Transverse colon (tissue), 3 donors: ENCODE measurements around the gene ARHGEF10L.

Experiments
- POLR2A ChIP-seq: fragments of 450-650 bp; IDR thresholded peaks from one replicate; pipeline ENCODE4 v1.6.1; 2016; ENCODE audit warnings: antibody characterized with exemption, mild to moderate bottlenecking, moderate library complexity
- TF ChIP-seq, protein P1 (sequence below), 5 experiments: fragments of 200-600 bp in 3 of 5; fragments of 450-650 bp in 2 of 5; sonication (generic) in 3 of 5; IDR thresholded peaks; 1 replicate in 2 of 5; 2 replicates in 3 of 5; pipeline ENCODE4 v1.5.1; 2016 to 2017; ENCODE audit warnings: antibody characterized with exemption in 5 of 5, inconsistent platforms in 3 of 5, mild to moderate bottlenecking in 2 of 5, moderate library complexity in 1 of 5

DNA sequence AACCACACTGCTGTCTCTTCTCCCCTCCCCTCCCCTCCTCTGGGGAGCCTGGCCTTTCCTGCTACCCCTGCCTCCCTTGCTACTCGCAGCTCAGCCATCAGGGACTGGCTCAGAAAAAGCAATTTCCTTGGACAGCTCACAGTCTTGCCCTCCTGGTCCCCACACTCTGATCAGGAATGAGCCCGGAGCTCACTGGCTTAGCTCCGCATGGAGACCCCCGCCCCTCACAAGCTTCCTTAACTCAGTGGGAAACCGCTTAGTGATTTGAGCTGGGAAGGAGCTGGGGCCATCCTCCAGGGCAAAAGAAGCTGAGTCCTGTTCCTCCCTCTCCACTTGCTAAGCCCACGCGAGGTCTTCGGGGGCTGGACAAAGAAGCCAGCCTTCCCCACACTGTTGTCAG, 145.3 kb downstream of the ARHGEF10L start:
- TF ChIP-seq, protein P1, sequence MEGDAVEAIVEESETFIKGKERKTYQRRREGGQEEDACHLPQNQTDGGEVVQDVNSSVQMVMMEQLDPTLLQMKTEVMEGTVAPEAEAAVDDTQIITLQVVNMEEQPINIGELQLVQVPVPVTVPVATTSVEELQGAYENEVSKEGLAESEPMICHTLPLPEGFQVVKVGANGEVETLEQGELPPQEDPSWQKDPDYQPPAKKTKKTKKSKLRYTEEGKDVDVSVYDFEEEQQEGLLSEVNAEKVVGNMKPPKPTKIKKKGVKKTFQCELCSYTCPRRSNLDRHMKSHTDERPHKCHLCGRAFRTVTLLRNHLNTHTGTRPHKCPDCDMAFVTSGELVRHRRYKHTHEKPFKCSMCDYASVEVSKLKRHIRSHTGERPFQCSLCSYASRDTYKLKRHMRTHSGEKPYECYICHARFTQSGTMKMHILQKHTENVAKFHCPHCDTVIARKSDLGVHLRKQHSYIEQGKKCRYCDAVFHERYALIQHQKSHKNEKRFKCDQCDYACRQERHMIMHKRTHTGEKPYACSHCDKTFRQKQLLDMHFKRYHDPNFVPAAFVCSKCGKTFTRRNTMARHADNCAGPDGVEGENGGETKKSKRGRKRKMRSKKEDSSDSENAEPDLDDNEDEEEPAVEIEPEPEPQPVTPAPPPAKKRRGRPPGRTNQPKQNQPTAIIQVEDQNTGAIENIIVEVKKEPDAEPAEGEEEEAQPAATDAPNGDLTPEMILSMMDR (IDR thresholded peaks at IDR 0.05), result no peak
- no peak for TF ChIP-seq POLR2A
